HG03280 (cell line): ENCODE measurements around the gene GLRX.
"Not testable (repeated sequence)": the region's sequence is repeated elsewhere in the genome, so short reads cannot be mapped to it uniquely, and the experiment has no call there.

Experiments
- ATAC-seq: cut with Tn5 transposase; IDR thresholded peaks from one replicate; pipeline ENCODE4 v1.9.1; 2021; ENCODE audit warnings: mild to moderate bottlenecking, moderate library complexity; ENCODE audit not compliant: unreplicated experiment

The GLRX gene, protein sequence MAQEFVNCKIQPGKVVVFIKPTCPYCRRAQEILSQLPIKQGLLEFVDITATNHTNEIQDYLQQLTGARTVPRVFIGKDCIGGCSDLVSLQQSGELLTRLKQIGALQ

DNA sequence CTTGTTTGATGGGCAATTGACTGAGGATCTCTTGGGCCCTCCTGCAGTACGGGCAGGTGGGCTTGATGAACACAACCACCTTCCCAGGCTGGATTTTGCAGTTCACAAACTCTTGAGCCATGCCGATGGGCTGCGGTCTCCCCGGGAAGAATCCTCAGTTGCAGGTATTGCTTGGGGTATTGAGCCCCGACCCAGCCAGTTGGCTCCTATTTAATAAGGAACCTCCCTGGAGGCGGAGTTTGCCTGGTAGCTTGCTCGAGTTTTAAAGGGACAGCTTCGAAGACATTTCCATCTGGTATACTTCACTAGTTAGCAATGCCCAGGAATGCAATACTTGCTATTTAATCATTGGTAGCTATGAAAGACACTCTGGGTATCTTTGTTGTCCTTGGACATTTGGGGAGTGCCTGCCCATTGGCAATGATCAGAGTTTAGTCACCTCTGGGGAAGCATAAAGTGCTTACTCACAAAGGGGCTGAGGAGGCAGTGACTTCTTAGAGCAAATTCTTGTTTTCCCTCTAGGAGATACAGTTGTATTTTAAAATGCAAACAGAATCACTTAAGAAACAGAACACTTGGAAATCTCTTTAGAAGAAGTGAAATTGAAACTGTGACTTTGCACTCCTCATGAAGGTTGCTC lies at the start of gene GLRX:
TSS of gene GLRX (minus strand) at position 185 of the 640 bp plus-strand sequence. CDS start at position 121, 64 bp downstream.
- peak; percentile 35 for ATAC-seq

DNA sequence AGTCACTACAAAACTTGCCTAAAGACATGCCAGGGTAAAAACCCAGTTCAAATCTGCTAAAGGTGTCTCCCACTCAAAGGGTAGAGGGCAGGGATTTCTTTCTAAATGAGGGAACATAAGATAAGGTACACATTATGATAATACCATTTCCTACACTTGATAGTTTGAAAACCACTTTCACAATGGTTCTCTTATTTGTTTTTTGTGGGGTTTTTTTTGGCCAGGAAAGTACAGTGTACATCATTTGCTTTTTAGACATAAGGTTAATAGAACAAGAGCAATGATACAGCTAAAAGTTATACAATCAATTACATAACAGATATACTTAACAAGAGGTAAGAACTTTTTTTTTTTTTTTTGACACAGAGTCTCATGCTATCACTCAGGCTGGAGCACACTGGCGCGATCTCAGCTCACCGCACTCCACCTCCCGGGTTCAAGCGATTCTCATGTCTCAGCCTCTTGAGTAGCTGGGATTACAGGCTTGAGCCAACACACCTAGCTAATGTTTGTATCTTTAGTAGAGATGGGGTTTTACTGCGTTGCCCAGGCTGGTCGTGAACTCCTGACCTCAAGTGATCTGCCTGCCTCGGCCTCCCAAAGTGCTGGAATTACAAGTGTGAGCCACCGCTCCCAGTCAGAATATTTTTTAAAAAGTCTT lies 48.8 kb upstream of the GLRX start:
- no peak for ATAC-seq

DNA sequence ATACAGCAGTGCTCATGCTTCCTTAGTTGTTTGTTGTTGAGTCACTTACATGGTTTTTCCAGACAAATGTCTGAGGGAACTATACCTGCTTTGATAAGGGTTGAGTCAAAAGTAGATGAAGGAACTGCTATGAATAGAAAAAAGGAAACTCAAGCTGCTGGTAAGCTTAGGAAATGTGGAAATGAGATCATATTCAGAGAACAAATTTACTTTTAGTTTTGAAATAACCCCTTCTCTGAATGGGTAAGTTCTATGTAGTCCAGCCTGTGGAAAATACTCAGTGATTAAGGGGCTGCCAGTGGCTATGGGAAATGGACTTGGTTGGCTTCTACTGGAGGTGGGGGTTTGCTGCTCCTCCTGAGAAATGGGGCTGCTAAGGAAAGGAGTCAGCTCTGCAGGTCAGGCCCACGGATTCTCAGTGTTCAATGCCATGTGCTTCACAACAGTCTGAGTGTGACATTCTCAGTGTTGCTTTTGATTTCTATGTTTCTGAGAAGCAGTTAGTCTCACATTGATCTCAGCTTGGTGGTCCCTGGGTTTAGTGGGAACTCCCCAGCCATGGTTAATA lies 47.7 kb upstream of the GLRX start:
- ATAC-seq: peak; percentile 66

DNA sequence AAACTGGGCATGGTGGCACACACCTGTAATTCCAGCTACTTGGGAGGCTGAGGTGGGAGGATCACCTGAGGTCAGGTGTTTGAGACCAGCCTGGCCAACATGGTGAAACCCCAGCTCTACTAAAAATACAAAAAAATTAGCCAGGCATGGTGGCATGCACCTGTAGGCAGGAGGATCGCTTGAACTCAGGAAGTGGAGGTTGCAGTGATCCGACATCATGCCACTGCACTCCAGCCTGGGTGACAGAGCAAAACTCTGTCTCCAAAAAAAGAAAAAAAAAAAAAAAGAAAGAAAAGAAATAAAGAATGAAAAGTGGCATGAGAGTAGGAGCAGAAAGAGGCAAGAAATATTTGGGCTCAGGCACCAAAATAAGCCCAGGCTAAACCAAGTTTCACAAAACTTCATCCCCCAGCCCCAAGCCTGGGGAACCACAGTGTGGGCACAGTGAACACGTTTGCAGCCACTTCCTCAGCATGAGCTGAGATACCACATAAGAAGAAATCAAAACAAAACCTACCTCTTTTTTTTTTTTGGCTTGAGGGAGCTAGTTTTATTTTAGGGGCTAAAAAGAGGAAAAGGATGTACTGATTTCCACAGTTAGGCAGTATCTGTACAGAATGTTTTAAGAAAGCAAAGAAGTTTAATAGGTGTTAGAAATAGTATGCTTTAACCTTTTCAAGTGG lies 46.8 kb upstream of the GLRX start:
- ATAC-seq: not testable (repeated sequence)

DNA sequence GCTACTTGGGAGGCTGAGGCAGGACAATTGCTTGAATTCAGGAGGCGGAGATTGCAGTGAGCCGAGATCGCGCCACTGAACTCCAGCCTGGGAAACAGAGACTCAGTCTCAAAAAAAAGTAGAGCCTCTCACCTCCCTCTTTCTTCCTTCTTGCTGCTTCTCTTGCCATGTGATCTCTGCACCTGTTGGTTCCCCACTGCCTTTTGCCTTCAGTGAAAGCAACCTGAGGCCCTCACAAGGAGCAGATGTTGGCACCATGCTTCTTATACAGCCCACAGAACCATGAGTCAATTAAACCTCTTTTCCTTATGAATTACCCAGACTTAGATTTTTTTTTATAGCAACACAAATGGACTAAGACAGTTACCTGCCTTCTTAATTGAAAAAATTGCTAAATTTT lies 45.6 kb upstream of the GLRX start:
- ATAC-seq: no peak

DNA sequence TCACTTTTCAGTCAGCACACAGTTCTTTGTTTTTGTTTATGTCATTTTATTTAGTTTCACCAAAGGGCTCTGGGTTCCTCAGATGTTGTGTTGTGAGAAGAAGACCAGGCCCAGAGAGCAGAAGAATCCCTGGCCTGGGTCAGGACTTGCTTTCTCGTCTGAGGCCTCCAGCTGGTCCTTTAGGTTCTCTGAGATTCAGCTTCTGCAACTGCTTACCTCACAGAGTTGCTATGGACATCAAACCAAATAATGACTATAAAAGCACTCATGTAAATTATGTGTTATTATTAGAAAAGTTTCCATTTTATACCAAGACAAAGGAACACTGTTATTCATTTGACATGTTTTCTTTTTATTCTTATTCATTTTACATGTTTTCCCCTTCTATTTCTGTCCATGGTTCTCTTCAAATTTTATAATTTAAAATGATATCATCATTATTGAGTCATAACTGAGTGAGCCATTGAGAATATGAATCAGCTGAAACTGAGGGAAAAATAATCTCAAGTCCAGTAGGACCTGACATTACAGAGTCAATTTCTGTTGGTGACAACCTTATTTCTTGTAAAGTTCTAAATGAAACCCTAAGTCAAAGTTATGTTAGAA lies 44.0 kb upstream of the GLRX start:
- ATAC-seq: no peak

DNA sequence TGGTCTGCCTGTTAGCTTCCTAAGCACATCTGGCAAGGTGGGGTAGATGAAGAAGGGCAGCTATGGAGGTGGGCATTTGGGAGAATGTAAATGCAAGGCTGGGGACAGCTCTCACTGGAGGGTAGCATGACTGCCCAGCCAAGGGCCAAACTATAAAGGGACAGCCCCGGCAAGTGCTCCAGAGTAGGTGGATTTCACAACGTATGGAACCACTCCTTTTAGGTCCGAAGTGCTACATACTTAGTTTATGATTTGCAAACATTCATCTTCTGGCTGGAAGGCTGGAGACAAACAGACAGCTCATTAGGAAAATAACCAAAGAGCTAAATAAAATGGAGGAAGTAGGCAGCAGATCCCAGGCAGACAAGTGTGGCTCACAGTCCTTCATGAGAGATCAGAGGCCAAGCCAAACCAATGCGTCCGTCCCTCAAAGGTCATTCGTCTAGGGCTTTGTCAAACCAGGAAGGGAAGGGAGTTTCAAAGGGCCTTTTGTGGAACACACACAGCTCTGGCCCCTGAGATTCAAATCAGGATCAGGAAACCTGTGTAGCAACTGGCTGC lies 42.5 kb upstream of the GLRX start:
- no peak for ATAC-seq

DNA sequence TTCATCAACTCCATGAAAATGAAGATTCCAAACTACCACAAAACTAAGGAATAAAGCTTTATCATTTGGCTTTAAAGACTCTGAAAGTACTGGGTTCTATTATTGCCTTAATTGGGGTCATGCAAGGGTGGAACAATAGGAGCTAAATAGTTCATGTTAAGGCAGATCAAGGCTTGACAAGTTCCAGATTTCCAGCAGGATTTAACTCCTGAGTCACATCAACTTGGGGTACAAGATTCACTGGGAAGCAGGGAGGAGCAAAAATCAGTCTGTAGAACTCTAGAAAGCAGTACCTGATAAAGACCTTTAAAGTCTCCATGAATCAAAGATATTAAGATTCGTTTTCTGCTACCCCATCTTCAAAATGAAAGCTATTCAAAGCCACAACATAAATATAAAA lies 41.9 kb upstream of the GLRX start:
- no peak for ATAC-seq

DNA sequence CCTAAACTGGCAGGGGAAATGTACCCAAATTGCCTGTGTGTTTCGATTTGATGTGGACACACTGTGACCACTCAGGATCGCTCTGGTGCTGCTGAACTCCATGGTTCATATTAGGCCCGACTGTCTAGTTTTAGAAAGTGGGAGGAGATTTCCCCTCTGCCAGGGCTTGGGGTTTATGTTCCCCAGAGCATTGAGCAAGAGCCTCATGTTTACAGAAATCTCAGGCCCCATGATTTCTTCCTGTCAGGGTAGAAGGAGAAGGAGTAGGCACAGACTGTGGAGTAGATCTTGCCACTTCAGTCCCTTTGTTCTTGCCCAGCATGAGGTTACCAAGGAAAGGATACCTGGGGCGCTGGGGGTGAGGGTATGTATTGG lies 40.8 kb upstream of the GLRX start:
- no peak for ATAC-seq

DNA sequence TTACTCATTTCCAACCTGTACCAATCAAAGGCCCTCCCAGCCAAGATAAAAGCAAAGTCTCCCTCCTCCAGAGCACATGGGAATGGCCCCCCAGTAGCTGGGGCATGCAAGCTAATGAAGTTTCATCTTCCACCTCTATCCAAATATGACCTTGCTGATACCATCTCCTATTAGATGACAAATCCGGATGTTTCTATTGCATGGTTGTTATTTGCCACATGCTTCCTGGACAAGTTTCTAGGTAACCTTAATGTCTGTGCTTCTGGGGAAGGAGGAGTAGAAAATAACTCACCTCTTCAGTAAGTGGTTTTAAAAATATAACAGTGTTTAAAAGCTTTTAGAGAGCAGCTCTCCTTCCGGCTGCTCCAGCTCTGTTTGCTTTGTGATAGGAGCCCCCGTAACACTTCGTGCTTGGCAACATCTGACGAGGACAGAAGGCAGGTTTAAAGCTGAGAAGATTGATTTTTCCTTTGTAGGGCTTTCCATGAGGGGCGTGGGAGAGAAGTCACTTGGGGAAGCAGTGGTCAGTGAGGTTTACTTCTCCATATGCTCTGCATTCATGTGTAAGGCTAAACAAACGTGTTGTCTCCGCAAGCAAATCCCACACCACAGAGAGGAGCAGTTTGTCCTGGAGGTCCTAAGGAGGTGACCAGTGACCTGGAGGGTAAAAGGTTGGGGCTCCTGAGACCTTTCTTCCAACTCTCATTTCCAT lies 40.3 kb upstream of the GLRX start:
- ATAC-seq: no peak

DNA sequence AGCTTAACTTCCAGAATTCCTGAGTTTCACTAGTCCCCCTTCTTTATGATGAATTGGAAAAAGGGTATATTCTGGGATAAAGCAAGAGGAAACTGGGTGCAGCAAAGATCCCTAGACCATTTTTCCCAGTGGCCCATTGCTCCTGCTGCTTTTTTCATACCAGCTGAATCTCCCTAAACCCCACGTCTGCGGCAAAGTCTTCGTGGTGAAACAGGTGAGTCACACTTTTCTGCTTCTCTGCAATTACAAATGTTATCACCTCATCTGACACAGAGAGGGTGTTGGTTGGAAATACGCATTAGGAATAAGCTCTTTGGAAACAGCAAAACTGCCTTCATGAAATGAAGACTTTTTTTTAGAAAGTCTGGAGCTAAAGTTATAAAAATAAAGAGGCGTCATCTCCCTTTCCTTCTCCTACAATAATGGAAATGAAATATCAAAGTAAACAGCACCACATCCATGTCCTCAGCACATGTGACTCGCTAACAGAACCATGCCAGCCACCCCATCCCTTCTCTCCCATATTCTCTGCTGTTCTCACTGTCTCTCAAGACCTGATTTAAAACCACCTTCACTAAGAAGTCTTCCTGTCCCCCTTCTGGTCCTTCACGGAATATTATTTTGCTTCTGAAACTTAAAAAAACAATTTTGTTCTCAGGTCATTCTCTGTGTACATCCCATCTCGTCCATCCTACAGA lies 39.5 kb upstream of the GLRX start:
- no peak for ATAC-seq

DNA sequence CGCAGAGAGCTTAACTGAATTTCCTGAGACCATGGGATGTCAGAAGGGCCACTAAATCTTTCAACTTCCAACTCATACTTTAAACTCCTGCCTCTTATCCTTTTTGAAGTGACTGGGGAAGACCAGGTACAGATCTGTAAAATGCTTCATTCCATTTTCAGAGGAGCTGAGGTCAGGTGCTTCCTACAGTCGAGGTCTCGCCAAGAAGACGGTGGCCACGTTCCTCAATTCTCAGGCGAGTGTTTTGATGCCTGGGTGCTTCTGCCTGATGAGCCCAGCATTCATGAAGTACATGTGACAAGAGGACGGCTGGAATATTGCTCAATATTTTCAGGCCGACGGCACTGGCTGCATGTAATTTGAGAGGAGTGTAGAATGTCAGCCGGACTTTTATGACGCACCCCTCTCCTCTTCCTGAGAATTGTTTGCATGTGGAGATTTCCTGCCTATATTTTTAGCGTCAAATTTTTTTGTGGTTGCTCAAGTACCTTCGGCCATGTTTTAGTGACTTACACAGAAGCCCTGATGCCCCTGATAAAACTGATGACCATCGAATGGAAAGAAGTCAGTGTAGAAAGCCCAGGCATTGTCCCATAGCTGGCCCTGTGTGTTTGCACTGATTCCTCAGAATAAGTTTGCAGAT lies 38.8 kb upstream of the GLRX start:
- no peak for ATAC-seq

DNA sequence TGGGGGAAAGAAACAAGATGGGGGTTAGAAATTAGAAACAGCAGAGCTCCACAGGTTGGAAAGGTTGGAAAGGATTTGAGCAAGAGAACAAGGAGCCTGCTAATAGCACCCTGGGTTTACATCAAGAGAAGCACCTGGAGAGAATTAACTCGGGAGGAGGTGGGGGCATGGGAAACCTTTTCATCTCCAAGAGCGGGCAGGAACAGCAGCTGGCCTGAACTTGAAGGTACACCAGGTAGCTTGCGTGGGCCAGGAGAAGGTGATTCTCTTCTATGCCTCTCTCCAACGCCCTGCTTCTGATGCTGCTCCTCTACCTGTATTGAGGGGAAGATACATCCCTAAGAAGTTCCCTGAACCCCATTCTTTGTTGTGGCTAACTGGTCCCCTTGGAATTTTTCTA lies 37.1 kb upstream of the GLRX start:
- ATAC-seq: no peak

DNA sequence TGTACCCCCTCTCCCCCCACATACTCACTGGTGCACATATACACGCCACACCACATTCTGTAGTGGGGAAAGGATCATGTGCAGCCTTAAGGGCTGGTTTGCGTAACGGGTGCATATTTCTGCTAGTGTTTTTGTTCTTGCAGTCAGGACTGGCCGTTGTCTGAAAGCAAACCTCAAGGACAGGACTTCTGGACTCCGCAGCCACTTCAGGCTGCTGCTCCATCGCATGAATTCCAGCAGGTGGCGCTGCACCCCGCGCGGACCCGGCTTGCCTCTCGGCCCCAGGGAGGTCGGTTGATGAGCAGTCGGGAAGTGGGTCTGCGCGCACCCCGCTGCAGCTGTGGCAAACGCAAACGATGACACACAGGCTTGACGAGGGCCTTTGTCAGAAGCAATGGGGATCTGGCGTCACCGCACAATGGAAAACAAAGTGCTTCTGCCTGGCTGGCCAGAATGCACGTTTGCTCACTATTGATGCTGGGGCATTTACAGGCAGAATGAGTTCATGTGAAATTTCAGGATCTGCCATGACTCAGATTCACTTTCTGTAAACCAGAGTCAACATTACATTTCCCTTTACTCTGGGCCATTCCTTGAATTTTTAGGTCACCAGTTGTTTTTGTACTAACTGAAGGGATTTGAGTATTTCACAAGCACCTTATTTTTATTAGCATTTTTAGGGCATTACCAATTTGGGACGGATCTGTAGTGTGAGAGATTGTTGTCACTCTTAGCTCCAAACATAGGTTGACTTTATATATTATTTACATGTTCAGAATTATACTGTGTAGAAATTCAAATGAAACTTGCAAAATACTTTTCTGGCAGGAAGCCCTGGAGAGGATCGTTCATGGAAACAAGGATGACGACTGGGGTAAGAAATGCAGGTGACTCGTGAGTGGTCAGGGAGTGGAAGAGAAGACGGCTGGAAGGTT lies 36.4 kb upstream of the GLRX start:
- ATAC-seq: peak; percentile 91

DNA sequence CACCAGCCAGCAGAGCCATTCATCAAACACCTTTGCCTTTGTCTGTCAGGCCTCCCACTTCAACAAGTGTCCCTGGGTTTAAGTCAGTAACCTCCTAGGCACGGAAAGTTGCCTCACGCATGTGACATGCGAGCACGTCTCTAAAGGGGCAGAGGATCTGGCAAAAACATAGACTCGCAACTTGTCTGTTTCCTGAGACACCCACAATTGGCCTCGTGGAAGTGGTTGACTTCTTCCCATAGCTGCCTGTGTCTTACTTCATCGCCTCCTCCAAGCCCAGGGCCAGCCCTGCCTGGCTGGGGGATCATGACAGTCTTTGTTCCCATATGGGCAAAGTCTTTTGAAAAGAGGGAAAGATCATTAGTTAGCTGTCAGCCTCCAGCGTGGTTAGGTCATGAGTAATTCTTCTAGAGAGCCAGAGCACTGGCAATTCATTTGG lies 35.5 kb upstream of the GLRX start:
- no peak for ATAC-seq

DNA sequence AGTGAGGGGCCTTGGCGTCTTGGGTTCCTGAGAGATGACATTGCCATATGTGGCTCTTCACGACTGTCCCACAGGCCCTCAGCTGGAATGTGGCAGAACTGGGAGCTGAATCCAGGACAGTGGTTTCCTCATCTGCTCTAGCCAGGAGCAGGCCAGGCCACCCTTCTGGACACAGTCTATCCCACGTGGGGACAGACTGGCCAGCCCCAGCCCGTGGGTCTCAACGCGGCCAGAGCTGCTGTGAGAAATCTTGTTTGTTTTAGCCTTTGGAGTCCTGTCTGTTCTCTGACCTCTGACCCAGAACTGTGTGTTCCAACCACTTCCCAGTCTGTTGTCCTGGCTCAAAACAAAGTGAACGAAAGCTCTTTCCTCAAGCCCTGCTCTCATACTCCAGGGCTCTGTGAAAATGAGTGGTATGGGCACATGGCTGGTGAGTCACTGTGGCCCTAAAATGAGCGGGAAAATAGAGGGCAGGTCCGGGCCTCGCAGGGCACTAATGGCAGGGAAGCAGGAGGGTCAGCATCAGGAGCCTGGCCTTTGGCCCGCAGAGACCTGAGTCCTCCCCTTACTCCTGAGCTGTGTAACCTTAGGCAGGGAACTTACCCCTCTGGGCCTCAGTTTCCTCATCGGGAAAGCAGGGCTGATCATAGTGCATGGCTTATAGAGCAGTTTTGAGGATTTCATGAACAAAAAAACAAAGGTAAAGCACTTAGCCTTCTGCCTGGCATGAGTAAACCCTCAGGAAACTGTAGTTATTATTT lies 34.8 kb upstream of the GLRX start:
- ATAC-seq: no peak

DNA sequence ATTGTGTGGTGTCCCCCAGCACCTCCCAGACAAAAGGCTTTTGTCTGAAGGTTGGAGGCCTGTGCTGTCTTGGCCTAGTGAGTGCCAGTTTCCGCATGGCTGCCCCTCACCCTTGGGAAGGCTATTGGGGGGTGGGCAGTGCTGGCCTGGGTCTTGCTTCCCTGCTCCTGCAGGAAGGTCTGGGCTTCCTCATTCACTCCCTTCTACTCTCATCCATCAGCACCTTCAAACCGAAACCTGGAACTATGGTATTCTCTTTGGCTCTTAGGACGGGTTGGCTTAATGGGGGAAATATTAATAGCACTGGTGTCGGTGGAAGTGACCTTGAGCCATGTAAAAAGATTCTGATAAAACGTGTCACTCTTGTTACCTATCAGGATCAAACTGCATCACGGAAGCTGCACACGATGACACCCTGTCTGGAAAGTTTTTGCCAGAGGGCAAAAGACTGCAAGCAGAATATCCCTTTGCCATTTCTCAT lies 34.0 kb upstream of the GLRX start:
- no peak for ATAC-seq
